ENCODE results near the gene OR5B12.
"Not testable (repeated sequence)": the region's sequence is repeated elsewhere in the genome, so short reads cannot be mapped to it uniquely, and the experiment has no call there.

Gene OR5B12

DNA sequence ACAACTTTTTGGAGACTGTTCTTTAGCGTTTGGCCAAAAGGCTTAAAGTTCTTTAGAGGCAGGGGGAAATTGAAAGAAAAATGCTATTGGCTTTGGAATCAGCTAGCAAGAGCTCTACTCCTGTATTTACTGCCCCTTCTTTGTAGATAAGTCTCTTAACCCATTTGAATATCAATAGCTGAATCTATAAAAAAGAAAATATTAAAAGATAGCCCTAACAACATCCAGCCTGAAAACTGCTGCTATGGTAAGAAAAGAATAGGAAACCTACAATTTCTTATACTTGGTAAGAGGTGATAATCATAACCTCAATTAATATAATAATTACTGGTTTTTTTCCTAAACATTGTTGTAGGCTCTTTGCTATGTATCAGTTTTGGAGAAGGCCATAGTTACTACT, at the start of gene OR5B12:
Gene OR5B12 (minus strand): TSS at position 101 of the 400 bp plus-strand sequence. CDS start 2,085 bp downstream, outside the sequence.
- DNase-seq (ENCODE audit: low read depth in 2 of 2), result no peak

DNA sequence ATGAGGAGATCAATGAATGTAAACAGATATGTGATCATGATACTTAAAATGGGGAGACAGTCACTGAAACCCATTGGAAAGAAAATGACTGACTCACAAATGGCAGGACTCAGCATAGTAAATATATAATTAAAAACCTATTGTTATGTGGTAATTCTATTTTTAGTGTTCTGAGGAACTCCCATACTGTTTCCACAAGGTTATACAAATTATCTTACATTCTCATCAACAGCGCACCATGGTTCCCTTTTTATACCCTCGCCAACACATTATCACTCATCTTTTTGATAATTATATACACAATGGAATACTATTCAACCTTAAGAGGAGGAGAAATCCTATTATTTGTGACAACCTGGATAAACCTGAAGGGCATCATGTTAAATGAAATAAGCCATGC, 48.8 kb upstream of the OR5B12 start:
- DNase-seq (ENCODE audit: low read depth in 2 of 2), result no peak

GRCh38 chr11:58487170-58487569, 45.1 kb upstream of the OR5B12 start:
- no peak for DNase-seq (ENCODE audit: low read depth in 2 of 2)

GRCh38 chr11:58485961-58486360, 43.9 kb upstream of the OR5B12 start:
- no peak for DNase-seq (ENCODE audit: low read depth in 2 of 2)

DNA sequence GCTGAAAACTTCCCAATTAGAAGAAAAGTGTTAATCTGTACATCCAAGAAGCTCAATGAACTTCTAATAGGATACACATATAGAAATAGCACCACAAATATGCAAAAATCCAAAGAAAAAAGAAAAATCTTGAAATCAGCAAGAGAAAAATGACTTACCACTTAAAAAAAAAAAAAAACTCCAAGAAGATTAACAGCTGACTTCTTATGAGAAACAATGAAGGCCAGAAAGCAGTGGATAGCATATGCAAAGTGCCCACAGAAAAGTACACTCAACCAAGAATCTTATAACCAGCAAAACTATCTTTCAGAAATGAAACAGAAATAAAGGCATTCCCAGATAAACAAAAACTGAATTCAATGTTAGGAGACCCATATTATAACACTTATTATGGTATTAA, 29.9 kb upstream of the OR5B12 start:
- no peak for DNase-seq (ENCODE audit: low read depth in 2 of 2)

DNA sequence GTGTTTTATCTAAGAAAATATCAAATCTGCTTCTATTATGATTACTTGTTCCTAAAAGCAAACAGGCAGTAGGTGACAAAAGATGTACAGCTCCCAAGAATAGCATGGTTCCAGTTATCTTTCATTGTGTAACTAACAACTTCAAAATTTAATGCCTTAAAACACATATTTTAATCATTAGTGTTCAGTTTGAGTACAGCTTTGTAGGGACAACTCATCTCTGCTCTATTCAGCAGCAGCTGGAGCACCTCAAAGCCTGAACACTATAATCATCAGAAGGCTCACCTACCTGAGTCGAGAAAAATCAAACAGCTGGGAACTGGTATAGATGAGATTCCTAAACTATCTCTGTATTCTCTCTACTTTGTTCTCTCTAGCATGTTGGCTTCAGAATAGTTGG, 24.3 kb upstream of the OR5B12 start:
- DNase-seq (ENCODE audit: low read depth in 2 of 2), result no peak

DNA sequence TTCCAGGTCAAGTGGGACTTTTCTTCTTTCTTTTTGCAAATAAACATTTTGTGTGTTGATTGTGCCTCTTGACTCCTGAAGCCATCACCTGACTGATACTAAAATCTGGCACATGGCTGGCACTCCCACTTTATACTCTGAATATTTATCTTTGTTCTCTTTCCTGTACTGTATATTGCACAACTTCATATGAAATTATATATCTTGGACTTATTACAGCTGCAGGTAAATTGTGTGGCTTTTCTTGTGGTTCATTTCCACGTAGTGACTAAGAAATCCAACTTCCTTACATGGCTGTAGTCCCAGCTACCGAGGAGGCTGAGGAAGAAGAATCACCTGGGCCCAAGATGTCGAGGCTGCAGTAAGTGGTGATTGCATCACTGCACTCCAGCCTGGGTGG, 23.7 kb upstream of the OR5B12 start:
- no peak for DNase-seq (ENCODE audit: low read depth in 2 of 2)

- no peak for DNase-seq (ENCODE audit: low read depth in 2 of 2)
These were observed 9.5 kb upstream of the OR5B12 start for GRCh38 chr11:58451585-58451984.

DNA sequence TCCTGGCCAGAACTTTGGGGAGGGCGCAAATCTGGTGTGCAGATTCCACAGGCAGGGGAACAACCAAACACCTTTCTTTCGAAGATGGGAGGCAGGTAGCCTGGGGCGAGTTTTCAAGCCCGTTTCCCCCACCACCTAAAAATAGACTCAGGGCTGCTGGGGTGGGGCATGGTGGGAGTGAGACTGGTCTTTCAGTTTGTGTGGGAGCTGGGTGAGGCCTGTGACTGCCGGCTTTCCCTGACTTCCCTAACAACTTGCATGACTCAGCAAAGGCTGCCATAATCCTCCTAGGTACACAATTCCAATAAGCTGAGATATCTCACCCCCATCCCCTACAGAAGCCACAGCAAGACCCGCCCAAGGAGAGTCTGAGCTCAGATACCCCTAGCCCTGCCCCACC, 4.3 kb upstream of the OR5B12 start:
- no peak for DNase-seq (ENCODE audit: low read depth in 2 of 2)

DNA sequence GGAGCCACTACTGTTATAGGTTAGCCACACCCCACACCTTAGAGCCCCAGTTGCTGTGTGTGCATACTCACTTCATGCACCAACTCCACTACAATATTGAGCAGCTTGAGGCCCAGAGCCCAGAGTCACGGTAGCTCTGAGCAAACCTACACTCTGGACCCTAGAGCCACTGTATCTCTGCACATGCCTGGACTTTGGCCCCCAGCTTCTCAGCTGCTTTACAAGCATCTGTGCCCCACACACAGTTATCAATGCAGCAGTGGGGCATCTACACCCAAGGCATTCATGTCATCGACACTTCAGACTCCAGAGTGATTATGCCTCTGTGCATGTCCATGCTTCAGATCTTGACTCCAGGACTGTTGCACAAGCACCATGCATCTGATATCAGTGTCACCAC, 2.3 kb upstream of the OR5B12 start:
- no peak for DNase-seq (ENCODE audit: low read depth in 2 of 2)

- DNase-seq (ENCODE audit: low read depth in 2 of 2), result no peak
These were observed 3.5 kb downstream of the OR5B12 start for GRCh38 chr11:58438486-58438885.

DNA sequence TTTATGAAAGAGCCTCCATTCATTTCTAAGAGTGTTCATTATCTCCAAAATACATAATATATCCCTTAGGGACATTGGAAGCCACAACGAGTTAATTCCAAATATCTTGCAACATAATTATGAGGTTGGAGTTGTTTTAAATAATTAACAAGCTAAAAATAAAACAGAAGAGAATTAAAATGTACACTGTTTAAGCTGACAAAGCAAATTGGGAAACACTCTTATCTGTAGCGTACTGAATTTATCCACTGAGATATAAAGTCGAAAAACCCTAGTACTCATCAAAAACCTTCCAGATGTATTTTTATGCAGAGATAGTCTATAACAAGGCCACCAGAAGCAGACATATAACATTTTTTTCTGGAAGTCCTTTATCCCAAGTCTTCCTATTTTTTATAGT, 7.8 kb downstream of the OR5B12 start:
- no peak for DNase-seq (ENCODE audit: low read depth in 2 of 2)

DNA sequence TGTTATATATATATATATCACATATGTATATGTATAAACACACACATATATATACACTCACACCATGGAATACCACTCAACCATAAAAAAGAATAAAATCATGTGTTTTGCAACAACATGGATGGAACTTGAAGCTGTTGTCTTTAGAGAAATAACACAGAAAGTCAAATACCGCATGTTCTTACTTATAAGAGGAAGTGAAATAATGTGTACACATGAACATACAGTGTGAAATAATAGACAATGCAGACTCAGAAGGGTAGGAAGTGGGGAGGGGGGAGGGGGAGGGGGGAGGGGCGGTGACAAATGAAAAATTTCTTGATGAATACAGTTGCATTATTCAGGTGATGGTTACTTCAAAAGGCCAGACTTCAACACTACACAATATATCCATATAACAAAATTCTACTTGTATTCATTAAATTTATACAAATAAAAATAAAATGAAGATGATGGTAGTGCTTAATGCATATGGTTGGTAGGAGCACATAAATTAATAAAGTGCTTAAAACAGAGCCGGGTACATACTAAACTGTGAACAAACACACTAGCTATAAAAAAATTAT, 8.3 kb downstream of the OR5B12 start:
- DNase-seq (ENCODE audit: low read depth in 2 of 2), result no peak

DNA sequence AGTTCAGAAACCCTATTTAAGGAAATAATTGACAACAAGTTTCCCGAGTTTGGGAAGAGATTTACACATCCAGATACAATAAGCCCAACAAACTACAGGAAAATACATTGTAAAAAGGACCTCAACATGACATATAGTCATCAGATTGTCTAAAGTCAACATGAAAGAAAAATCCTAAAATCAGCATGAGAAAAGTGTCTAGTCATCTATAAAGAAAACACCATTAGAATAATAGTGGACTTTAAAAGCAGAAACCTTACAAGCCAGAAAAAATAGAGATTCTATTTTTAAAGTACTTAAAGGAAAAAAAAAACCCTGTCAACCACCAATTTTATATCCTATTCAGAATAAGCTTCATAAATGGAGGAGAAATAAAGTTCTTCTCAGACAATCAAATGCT, 12.8 kb downstream of the OR5B12 start:
- no peak for DNase-seq (ENCODE audit: low read depth in 2 of 2)

DNA sequence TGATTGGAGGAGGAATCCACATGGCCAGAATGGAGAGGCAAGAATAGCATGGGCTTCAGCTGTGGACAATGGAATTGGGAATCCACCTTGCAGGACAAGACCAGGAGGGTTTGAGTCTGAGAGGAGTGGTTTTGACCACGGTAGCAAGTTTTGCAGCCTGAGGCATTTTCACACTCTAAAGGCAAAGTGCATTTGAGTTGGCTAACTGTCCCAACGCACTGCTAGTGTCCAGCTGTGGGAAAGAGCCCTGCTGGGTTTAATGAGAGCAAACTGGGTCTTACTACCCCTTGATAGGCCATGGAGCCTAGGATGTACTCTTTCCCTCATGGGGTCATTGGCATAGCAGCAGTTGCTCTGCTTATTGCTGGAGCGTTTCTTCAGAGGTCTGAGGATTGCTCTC, 14.0 kb downstream of the OR5B12 start, which contains the start of gene OR5B2:
Gene OR5B2 (minus strand): TSS at position 101 of the 400 bp plus-strand sequence. CDS start 4,860 bp downstream, outside the sequence.
- no peak for DNase-seq (ENCODE audit: low read depth in 2 of 2)

DNA sequence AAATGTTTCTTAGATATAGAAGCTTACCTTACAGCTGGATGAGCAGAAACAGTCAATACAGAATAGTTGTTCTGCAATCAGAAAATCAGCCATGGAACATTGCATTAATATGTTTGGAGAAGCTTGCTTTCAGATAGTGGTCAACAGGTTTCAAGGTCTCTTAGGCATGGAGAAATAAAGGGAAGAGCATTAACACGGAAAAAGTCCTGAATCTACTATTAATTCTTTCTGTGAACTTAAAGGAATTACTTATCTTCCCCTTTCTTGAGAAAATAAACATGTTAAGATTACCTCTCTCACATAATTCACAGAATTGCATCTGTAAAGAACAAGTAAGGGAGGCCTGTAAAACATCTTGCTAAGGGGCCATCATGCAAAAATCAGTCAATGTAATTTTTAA, 35.3 kb downstream of the OR5B12 start, which contains the start of gene OR5B3:
Gene OR5B3 (minus strand): TSS at position 101 of the 400 bp plus-strand sequence. CDS start 3,465 bp downstream, outside the sequence.
- no peak for DNase-seq (ENCODE audit: low read depth in 2 of 2)

DNA sequence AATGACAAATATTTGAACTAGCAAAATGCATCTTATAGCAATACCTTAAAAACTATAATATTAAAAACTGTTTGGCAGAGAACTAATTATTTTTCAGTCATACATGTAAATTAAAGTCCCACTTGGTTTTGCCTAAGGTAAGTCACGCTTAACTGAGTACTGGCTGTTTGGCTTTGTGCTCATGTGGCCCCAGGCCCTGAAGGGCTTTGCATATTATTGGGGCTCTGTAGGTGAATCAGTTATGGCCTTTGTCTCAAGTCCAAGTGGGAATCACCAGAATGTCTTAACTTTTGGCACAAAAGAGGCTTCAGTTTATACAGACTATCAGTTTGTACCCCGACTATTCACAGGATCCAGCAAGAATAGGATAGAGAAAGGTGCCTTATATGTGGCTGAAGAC, 42.4 kb downstream of the OR5B12 start:
- DNase-seq (ENCODE audit: low read depth in 2 of 2), result not testable (repeated sequence)

- no peak for DNase-seq (ENCODE audit: low read depth in 2 of 2)
These were observed 46.5 kb downstream of the OR5B12 start for GRCh38 chr11:58395581-58395980.

- DNase-seq (ENCODE audit: low read depth in 2 of 2), result no peak
These were observed 47.8 kb downstream of the OR5B12 start for GRCh38 chr11:58394195-58394594.

GRCh38 chr11:58392746-58393145, 49.3 kb downstream of the OR5B12 start:
- DNase-seq (ENCODE audit: low read depth in 2 of 2), result no peak

DNA sequence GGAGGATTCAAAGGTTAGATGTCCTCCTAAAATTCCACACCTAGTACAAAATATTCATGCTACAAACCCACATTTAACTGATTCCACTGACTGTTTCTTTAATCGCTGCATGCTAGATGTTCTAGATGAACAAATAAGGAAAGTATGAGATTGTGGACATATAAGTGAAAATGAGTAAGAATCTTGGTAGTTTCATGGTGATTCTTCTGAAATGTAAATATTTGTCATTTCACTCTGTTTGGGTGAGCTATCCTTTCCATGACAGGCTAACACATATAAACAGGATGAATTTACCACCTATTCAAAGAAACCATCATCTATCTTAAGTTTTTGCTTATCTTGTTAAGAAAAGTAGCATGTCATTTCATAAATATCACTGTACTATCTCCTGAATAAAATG, 50.2 kb downstream of the OR5B12 start:
- DNase-seq (ENCODE audit: low read depth in 2 of 2), result no peak

DNA sequence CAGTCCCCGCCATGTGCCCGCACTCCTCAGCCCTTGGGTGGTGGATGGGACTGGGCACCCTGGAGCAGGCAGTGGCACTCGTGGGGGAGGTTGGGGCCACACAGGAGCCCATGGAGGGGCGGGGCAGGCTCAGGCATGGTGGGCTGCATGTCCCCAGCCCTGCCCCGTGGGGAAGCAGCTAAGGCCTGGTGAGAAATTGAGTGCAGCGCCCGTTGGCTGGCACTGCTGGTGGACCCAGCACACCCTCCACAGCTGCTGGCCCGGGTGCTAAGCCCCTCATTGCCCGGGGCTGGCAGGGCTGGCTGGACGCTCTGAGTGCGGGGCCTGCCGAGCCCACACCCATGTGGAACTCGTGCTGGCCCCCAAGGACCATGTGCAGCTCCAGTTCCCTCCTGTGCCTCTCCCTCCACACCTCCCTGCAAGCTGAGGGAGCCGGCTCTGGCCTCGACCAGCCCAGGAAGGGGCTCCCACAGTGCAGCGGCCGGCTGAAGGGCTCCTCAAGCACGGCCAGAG, 51.4 kb downstream of the OR5B12 start:
- DNase-seq (ENCODE audit: low read depth in 2 of 2), result no peak

Data from activated CD4-positive, alpha-beta T cell treated with anti-CD3 and anti-CD28 coated beads for 24 hours (primary cell).